K562 (cell line): Measurements from ENCODE around the gene CRK. TPM values are rescaled to one million over a fixed set of nuclear protein-coding genes. Genes with fewer than 3 reads are reported as not detected.
A peak's percentile ranks its signal among the peaks of the same experiment; 100 is the strongest.

ENCODE experiments used
- BCOR ChIP-seq: fragments of 450-650 bp; IDR thresholded peaks from 2 replicates; pipeline ENCODE4 v1.6.1; 2016
- FOXO4 ChIP-seq: fragments of 450-650 bp; formaldehyde crosslinking; IDR thresholded peaks from 2 replicates; pipeline ENCODE4 v1.4.0; 2020; ENCODE audit warnings: mild to moderate bottlenecking, moderate library complexity
- HCFC1 ChIP-seq: IDR thresholded peaks from 2 replicates; pipeline ENCODE4 v1.6.1; 2012; ENCODE audit warnings: low read depth, low read length, improper control_type of control experiment
- IRF2 ChIP-seq: sonication (generic); formaldehyde crosslinking; IDR thresholded peaks from 2 replicates; pipeline ENCODE4 v1.8.1; 2022; ENCODE audit warnings: mild to moderate bottlenecking, missing genetic modification reagents
- KDM1A ChIP-seq, 2 experiments: fragments of 450-650 bp; IDR thresholded peaks; 2 replicates each; pipeline ENCODE4 v1.6.1; 2016; ENCODE audit warnings: mild to moderate bottlenecking in 2 of 2
- KLF10 ChIP-seq: fragments of 250-450 bp; sonication (Bioruptor Pico); IDR thresholded peaks from 2 replicates; pipeline ENCODE4 v1.6.1; 2021; ENCODE audit warnings: matching md5 sums
- PKNOX1 ChIP-seq: fragments of 450-650 bp; IDR thresholded peaks from 2 replicates; pipeline ENCODE4 v1.6.1; 2016
- POLR2A ChIP-seq: fragments of 450-650 bp; conservative IDR thresholded peaks from 2 replicates; pipeline ENCODE4 v1.6.1; 2016
- RCOR1 ChIP-seq, 2 experiments: IDR thresholded peaks; 2 replicates each; pipeline ENCODE4 v1.6.1; 2012; ENCODE audit warnings: low read depth in 2 of 2, low read length in 2 of 2, borderline replicate concordance in 1 of 2, improper control_type of control experiment in 1 of 2
- SOX6 ChIP-seq: fragments of 450-650 bp; IDR thresholded peaks from 2 replicates; pipeline ENCODE4 v1.6.1; 2014; ENCODE audit warnings: mild to moderate bottlenecking
- TAF7 ChIP-seq: fragments of 450-650 bp; IDR thresholded peaks from 2 replicates; pipeline ENCODE4 v1.6.1; 2016; ENCODE audit warnings: missing genetic modification characterization, missing compliant biosample characterization
- TEAD2 ChIP-seq: fragments of 450-650 bp; IDR thresholded peaks from 2 replicates; pipeline ENCODE4 v1.6.1; 2016; ENCODE audit warnings: missing genetic modification characterization, control low read depth, missing compliant biosample characterization
- THAP12 ChIP-seq: fragments of 250-450 bp; sonication (Bioruptor Pico); IDR thresholded peaks from 2 replicates; pipeline ENCODE4 v1.9.0; 2021; ENCODE audit warnings: mild to moderate bottlenecking, inconsistent platforms
- ZC3H11A ChIP-seq: IDR thresholded peaks from 2 replicates; pipeline ENCODE4 v1.6.1; 2012; ENCODE audit warnings: low read depth, low read length, improper control_type of control experiment
- ZKSCAN8 ChIP-seq: fragments of 200-800 bp; sonication (Bioruptor generic); IDR thresholded peaks from 2 replicates; pipeline ENCODE4 v1.6.1; 2016; ENCODE audit warnings: missing genetic modification characterization, missing compliant biosample characterization
- ZNF174 ChIP-seq: fragments of 250-450 bp; sonication (Bioruptor Pico); IDR thresholded peaks from 2 replicates; pipeline ENCODE4 v1.4.0; 2020; ENCODE audit warnings: mild to moderate bottlenecking
- ZNF280B ChIP-seq: fragments of 250-450 bp; sonication (Bioruptor Pico); IDR thresholded peaks from 2 replicates; pipeline ENCODE4 v1.5.1; 2021; ENCODE audit warnings: mild to moderate bottlenecking
- ZNF398 ChIP-seq: fragments of 250-450 bp; sonication (Bioruptor Pico); IDR thresholded peaks from 2 replicates; pipeline ENCODE4 v1.8.0; 2021; ENCODE audit warnings: moderate library complexity, mild to moderate bottlenecking, inconsistent platforms
- polyA plus RNA-seq, 8 experiments: library from polyadenylated mRNA; depleted of rRNA in 4 of 8; stranded (reverse) in 5 of 8; unstranded in 3 of 8; fragments of >200 nt; fragmentation: Nextera tagmentation in 2 of 8; fragmentation: Illumina TruSeq in 1 of 8; extraction: Ambion mirVana in 2 of 8; extraction: Trizol in 1 of 8; gene quantifications; 2 replicates each; pipeline versions ENCODE4 v1.2.1 to v1.2.3, GENCODE V29; 2011 to 2014; ENCODE audit warnings: inconsistent platforms in 1 of 8, missing spikeins in 1 of 8
- total RNA-seq, 7 experiments: library from RNA; depleted of rRNA in 6 of 7; stranded (reverse); fragments of >200 nt in 6 of 7; fragmentation: Illumina TruSeq in 2 of 7; extraction: Trizol in 2 of 7; gene quantifications; 2 replicates each; pipeline versions ENCODE4 v1.2.1 to v1.2.3, GENCODE V29; 2011 to 2021; ENCODE audit warnings: low replicate concordance in 1 of 7

Gene CRK
- total and polyA plus RNA-seq, 9 of the 15 experiments (the other 6 are each of a cell fraction or from before 2014, with no cell fraction given), result 13.1 to 40.2 (median 26.1) TPM

- TF ChIP-seq SOX6 (peak; percentile 66; the same call in 1 of the 2 replicates), ZC3H11A (no peak), ZNF280B (CRISPR knock-in tag) (no peak), BCOR (no peak), ZKSCAN8 (CRISPR knock-in tag) (no peak), PKNOX1 (peak; percentile 73), IRF2 (CRISPR knock-in tag) (no peak), ZNF398 (CRISPR knock-in tag) (no peak), RCOR1 (IDR thresholded peaks at IDR 0.05; ENCODE audit: borderline replicate concordance in 1 of 2, low read depth in 2 of 2, low read length in 2 of 2) (peak in 1 of 2 experiments; percentile 74; a peak in 2 of 4 replicates), KDM1A (IDR thresholded peaks at IDR 0.05) (peak; percentile 30 to 40; a peak in 2 of 4 replicates), POLR2A (no peak), KLF10 (CRISPR knock-in tag) (no peak), HCFC1 (no peak), ZNF174 (no peak), TEAD2 (tag) (no peak), THAP12 (CRISPR knock-in tag) (no peak), TAF7 (tag) (no peak), FOXO4 (no peak)
- TF ChIP-seq, all 486 proteins: peak for 23
Observed at GRCh38 chr17:1390432-1391367, 65.3 kb downstream of the CRK start (continued).
